Skeletal muscle tissue (tissue), 4 donors: ENCODE data around the gene ENAH. TPM values are rescaled to one million over a fixed set of nuclear protein-coding genes. Genes with fewer than 3 reads are reported as not detected.
A peak's percentile ranks its signal among the peaks of the same experiment; 100 is the strongest.

ENCODE experiments used
- H3K27ac ChIP-seq: one replicate; pipeline ENCODE4 v1.7.0; 2013; ENCODE audit warnings: mild to moderate bottlenecking, low read depth, low read length, inconsistent platforms
- H3K27me3 ChIP-seq, 3 donors: one replicate each; pipeline ENCODE4 v1.7.0; 2013; ENCODE audit warnings: low read length in 3 of 3; ENCODE audit not compliant: control insufficient read depth in 3 of 3, insufficient read depth in 3 of 3
- H3K36me3 ChIP-seq, 3 donors: one replicate each; pipeline ENCODE4 v1.7.0; 2013; ENCODE audit warnings: low read length in 3 of 3; ENCODE audit not compliant: control insufficient read depth in 3 of 3, insufficient read depth in 3 of 3
- H3K4me1 ChIP-seq, 3 donors: one replicate each; pipeline ENCODE4 v1.7.0; 2013; ENCODE audit warnings: low read length in 3 of 3, mild to moderate bottlenecking in 3 of 3; ENCODE audit not compliant: control insufficient read depth in 3 of 3, insufficient read depth in 3 of 3
- H3K4me3 ChIP-seq, 3 donors: one replicate each; pipeline ENCODE4 v1.7.0; 2013; ENCODE audit warnings: low read length in 3 of 3
- H3K9ac ChIP-seq, 3 donors: one replicate each; pipeline ENCODE4 v1.7.0; 2013; ENCODE audit warnings: low read length in 3 of 3, mild to moderate bottlenecking in 3 of 3, moderate library complexity in 2 of 3, low read depth in 1 of 3
- H3K9me3 ChIP-seq, 3 donors: one replicate each; pipeline ENCODE4 v1.7.0; 2013; ENCODE audit warnings: low read length in 3 of 3; ENCODE audit not compliant: control insufficient read depth in 3 of 3
- total RNA-seq: library from RNA; depleted of rRNA; stranded (reverse); fragments of >200 nt; gene quantifications from one replicate; pipeline ENCODE4 v1.2.3, GENCODE V29; 2014
- donor health status: Osteomylitis.

The ENAH gene
- total RNA-seq, 1 donor from 2014 or later: 38.6 TPM

DNA sequence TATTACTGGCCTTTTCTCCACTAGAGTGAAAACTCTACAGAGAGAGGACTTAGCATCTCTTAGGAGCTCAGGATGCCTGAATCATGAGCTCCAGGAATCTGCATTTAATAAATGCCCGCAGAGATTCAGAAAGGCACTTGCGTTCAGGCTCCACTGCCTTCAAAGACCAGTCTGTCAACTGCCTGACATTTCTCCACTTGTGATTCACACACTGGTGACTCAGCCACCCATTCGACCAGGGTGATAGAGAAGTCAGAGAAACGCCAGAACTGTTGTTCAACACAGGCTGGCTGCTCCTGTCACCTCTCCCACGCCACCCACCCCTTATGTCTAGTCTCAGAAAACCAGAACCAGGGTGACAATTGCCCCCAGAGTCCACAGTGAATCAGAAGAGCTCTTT is 198.2 kb downstream of the ENAH start:
- Histone ChIP-seq H3K9ac (no peak overlapping the region), H3K36me3 (no peaks in the 10 kb centered on the region), H3K27ac (no peak overlapping the region), H3K9me3 (no peaks in the 10 kb centered on the region), H3K4me3 (no peak overlapping the region), H3K4me1 (peaks cover 0 to 2% (median 1%) of the 10 kb centered on the region in 3 donors), H3K27me3 (peaks cover 0 to 2% (median 0%) of the 10 kb centered on the region in 3 donors)

DNA sequence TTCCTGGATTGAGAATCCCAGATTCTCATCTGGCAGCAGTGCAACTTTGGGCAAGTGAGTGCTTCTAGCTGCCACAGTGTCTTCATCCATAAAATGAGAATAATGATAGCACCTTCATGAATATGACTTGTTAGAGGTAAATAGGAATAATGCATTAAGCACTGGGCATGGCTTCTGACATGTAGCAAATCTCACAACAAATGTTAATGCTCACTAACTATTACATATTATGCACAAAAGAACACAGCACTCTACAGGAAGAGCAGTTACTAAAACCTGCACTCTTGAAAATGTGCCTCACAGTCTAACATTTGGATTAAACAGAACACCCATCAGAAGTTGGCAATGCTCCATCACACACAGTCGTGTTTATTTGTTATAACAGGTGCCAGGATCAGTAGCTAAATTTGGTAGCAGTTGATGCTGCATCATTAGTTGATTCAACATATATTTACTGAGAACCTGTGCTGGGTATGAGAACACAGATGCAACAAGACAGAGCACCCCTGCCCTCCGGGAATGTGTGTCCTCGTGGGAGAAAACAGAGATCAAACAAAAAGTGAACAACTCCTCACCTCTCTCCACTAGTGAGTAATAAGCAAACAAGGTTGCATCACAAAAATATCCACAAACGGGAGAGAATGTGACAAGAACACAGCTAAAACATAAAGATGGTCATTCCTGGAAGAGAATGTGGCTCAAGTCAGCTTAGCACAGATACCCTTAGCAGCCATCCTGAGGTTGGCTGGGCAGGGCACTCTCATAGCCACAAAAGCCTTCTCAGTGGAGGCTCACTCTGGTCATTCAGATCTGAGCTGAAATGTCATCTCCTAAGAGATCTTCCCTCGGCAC is 198.9 kb downstream of the ENAH start:
- Histone ChIP-seq H3K4me1 (peaks cover 0 to 3% (median 2%) of the 10 kb centered on the region in 3 donors), H3K27ac (no peak overlapping the region), H3K27me3 (peaks cover 0 to 9% (median 0%) of the 10 kb centered on the region in 3 donors), H3K9ac (no peak overlapping the region), H3K4me3 (no peak overlapping the region), H3K9me3 (no peaks in the 10 kb centered on the region), H3K36me3 (no peaks in the 10 kb centered on the region)

GRCh38 chr1:225451840-225452515 is 200.9 kb downstream of the ENAH start:
- Histone ChIP-seq H3K27ac (no peak overlapping the region), H3K9ac (no peak overlapping the region), H3K9me3 (no peaks in the 10 kb centered on the region), H3K27me3 (peaks cover 0 to 15% (median 10%) of the 10 kb centered on the region in 3 donors), H3K4me1 (peaks cover 13 to 18% (median 16%) of the 10 kb centered on the region in 3 donors), H3K4me3 (no peak overlapping the region), H3K36me3 (no peaks in the 10 kb centered on the region)

DNA sequence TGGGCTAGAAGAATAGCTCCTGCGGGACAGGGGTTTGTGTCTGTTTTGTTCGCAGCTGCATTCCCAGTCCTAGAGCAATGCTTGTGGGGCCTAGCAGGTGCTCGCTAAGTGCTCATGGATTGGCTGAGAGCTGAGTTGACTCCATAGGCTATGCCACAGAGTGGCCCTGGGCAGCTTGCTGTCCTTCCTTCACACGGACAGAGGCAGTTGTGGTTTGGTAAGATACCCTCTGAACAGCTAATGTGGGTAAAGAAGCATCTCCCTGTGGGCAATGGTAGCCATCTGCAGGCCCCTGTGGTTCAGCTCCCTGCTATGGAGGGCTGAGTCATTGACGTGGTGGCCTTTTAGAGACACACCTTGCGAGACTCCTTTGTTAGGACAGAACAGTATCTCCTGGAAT is 201.6 kb downstream of the ENAH start:
- Histone ChIP-seq H3K4me3 (no peak overlapping the region), H3K36me3 (no peaks in the 10 kb centered on the region), H3K27me3 (peaks cover 0 to 15% (median 10%) of the 10 kb centered on the region in 3 donors), H3K4me1 (peaks cover 13 to 25% (median 23%) of the 10 kb centered on the region in 3 donors), H3K27ac (no peak overlapping the region), H3K9ac (no peak overlapping the region), H3K9me3 (no peaks in the 10 kb centered on the region)

DNA sequence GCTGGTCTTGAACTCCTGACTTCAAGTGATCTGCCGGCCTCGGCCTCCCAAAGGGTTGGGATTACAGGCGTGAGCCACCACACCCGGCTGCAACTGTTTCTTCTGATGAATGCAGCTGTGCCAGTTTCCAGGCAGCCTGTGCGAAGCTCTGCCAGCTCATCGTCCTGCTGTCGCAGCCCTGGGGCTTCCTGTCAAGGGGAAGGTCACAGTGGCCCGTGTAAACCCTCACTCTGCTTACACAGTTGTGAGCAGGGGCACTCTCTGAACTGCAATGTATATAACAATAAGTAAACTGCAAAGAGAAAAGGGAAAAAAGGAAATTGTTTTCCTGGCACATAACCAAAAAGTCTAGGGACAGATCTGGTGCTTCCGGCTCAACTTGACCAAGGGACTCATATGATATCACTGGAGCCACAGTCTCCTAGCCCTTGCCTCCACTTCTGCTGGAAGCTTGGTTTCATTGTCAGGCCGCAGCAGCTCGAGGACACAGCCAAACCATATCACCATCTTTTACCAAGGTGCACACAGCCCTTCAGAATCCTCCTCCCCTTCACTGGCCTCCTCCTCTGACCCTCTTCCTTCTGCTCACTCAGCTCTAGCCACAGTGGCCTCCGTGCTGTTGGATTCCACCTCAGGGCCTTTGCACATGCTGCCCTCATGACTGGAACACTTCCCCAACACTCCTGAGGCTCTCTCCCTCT is 202.3 kb downstream of the ENAH start:
- Histone ChIP-seq H3K36me3 (no peaks in the 10 kb centered on the region), H3K4me1 (peaks cover 17 to 31% (median 30%) of the 10 kb centered on the region in 3 donors), H3K9ac (no peak overlapping the region), H3K4me3 (no peak overlapping the region), H3K27ac (peak overlapping the region; percentile 11), H3K9me3 (no peaks in the 10 kb centered on the region), H3K27me3 (peaks cover 0 to 15% (median 10%) of the 10 kb centered on the region in 3 donors)

DNA sequence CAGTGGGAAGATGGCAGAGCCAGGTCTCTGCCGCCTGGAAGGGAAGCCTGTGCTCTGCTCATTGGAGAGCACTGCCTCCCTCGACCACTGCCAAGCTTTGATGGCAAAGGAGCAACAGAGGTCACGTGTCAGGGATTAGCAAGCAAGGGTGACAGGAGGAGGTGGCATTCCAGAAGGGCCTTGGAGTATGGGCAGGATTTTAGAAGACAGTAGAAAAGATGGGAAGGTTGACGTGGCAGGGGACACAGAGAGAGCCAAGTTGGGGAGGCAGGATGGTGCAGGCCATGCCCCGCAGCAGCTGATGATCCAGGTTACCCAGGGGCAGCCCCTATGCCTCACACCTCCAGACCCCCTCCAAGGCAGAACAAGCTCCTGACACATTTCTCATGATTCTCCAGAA is 203.1 kb downstream of the ENAH start:
- H3K36me3 ChIP-seq: no peaks in the 10 kb centered on the region
- H3K4me3 ChIP-seq: no peak overlapping the region
- no peaks in the 10 kb centered on the region for H3K9me3 ChIP-seq
- H3K27ac ChIP-seq: no peak overlapping the region
- H3K4me1 ChIP-seq: peaks cover 19 to 35% (median 33%) of the 10 kb centered on the region in 3 donors
- H3K9ac ChIP-seq: no peak overlapping the region
- H3K27me3 ChIP-seq: peaks cover 0 to 15% (median 10%) of the 10 kb centered on the region in 3 donors

GRCh38 chr1:225449261-225449660 is 203.7 kb downstream of the ENAH start:
- H3K36me3 ChIP-seq: no peaks in the 10 kb centered on the region
- H3K27ac ChIP-seq: no peak overlapping the region
- H3K9ac ChIP-seq: no peak overlapping the region
- H3K9me3 ChIP-seq: no peaks in the 10 kb centered on the region
- no peak overlapping the region for H3K4me3 ChIP-seq
- H3K4me1 ChIP-seq: peaks cover 19 to 35% (median 33%) of the 10 kb centered on the region in 3 donors
- H3K27me3 ChIP-seq: peaks cover 0 to 15% (median 10%) of the 10 kb centered on the region in 3 donors

GRCh38 chr1:225448146-225448805 is 204.6 kb downstream of the ENAH start:
- Histone ChIP-seq H3K9me3 (no peaks in the 10 kb centered on the region), H3K36me3 (no peaks in the 10 kb centered on the region), H3K4me3 (peak overlapping the region in 1 of 3 donors; percentile 48), H3K27me3 (peaks cover 0 to 15% (median 10%) of the 10 kb centered on the region in 3 donors), H3K9ac (peak overlapping the region; percentile 2 to 58 (median 43)), H3K27ac (peak overlapping the region; percentile 48), H3K4me1 (peaks cover 19 to 39% (median 33%) of the 10 kb centered on the region in 3 donors)

DNA sequence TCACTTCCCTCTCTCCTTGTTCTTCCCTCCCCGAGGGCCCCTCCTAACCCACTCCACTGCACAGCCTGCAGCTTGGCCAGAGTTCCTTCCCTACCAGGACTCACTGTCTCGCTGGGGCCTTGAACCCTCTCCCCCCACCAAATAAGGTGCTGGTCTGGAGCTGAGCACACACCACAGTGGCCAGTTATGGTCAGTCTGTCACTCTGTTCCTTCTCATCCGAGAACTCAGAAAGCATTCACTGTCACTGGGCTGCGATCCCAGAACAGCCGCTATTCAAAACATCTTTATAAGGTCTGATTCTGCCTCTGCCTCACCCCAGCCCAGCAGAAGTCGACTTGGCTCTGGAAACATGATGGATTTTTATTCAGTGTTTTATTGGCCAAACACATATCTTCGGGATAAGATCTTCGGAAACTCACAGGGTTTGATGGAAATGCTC is 205.3 kb downstream of the ENAH start:
- Histone ChIP-seq H3K27ac (peak overlapping the region; percentile 48), H3K27me3 (peaks cover 0 to 15% (median 10%) of the 10 kb centered on the region in 3 donors), H3K9me3 (no peaks in the 10 kb centered on the region), H3K9ac (peak overlapping the region; percentile 2 to 58 (median 43)), H3K4me1 (peaks cover 19 to 40% (median 33%) of the 10 kb centered on the region in 3 donors), H3K4me3 (peak overlapping the region in 1 of 3 donors; percentile 48), H3K36me3 (no peaks in the 10 kb centered on the region)
